GM19324 (cell line): ENCODE results near the gene YPEL3.

Experiments used
- ATAC-seq: cut with Tn5 transposase; IDR thresholded peaks from one replicate; pipeline ENCODE4 v1.9.1; 2021; ENCODE audit warnings: mild to moderate bottlenecking, moderate library complexity; ENCODE audit not compliant: unreplicated experiment, low FRiP score

Gene YPEL3

GRCh38 chr16:30053376-30054015 lies 42.5 kb downstream of the YPEL3 start:
- no peak for ATAC-seq

DNA sequence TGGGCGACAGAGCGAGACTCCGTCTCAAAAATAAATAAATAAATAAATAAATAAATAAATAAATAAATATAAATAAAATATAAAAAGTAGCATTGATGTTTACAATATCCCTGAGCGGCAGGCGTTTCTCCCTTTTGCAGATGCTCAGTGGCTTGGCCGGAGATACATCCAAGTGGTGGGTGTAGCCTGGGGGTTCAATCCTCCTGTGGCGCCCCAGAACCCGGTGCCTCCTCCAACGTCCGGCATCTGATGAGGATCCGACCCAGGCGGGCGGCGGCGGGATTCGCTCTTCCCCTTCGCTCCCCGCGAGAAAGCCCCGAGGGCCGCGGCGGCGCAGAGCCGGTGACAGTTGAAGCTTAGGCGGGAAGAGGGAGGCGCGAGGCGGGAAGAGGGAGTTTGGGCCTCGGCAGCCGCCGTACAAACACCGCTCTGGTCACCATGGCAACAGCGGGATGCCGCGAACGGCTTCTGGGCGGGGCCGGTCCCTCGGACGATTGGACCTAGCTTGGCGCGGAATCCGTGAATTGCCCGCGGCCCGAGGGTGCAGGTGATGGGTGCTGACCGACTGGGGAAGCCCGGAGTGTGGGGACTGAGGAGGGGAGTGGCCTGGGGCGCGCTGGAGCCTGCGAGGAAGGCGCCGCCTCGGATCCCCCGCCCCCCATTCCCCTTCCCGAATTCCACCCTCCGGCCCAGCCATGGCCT lies 43.2 kb downstream of the YPEL3 start:
- ATAC-seq = peak; percentile 71

GRCh38 chr16:30051518-30051917 lies 44.5 kb downstream of the YPEL3 start:
- no peak for ATAC-seq

DNA sequence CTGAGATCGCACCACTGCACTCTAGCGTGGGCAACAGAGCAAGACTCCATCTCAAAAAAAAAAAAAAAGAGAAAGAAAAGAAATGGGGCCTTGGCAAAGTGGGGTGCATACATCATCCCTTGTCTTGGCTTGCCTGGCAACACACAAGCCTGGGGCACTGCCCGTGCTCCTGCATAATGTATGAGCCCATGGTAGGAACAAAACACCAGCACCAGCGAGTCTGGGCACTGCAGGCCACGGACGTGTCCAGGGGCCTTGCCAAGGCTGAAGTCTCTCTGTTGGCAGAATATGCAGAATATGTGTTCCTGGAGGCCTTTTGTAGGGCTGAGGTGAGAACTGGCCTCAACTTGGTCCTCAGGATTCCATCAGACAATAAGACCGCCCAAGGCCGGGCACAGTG lies 46.1 kb downstream of the YPEL3 start:
- ATAC-seq = no peak

DNA sequence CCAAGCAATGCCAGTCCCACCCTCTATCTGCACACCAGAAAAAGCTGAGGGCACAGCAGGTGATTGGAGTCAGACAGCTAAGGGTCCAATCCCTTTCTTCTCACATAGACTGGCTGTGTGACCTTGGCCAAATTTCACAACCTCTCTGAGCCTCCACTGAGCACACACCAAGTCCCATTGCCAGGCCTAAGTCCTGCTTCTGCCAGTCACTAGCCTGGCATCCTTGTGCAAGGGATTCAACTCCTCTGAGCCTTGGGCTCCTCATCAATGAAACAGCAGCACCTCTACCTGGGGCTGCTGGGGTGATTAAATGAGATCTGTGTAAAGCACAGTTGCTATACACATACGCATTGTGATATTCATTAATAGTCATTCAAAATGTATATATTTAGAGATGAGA lies 49.4 kb downstream of the YPEL3 start:
- no peak for ATAC-seq

DNA sequence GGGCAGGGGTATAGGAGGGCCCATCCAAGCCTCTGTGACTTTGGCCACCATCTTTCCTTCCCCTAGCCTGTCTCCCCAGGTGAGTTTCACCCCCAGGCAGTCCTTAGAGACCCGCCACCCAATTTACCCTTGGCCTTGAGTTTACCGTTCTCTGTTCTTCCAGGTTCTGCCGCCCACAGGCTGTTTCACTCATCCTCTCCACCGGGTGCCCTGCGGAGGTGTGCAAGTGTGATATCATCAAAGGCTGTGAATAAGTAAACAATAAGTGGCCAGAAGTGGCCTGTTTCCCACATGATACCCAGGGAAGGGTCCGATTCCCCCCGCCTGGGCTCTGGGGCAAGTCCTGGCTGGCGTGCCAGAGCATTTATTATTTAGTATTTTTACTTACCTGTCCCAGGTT lies 49.8 kb downstream of the YPEL3 start:
- ATAC-seq = no peak
